Measurements from ENCODE around the gene RSRC1.

The RSRC1 gene

GRCh38 chr3:158158969-158159368, 49.1 kb downstream of the RSRC1 start:
- Histone ChIP-seq H3K4me3 (IDR thresholded peaks at IDR 0.05; ENCODE audit: insufficient read depth, low read depth, low read length) (no peak overlapping the region), H3K9ac (no peak overlapping the region), H3K4me2 (no peak overlapping the region), H3K36me3 (ENCODE audit: insufficient read depth) (no peaks in the 10 kb centered on the region), H2AFZ (ENCODE audit: low read depth) (no peak overlapping the region), H3K27ac (no peak overlapping the region), H3K27me3 (ENCODE audit: insufficient read depth, low read depth) (no peaks in the 10 kb centered on the region), H3K79me2 (ENCODE audit: insufficient read depth, low read depth) (no peaks in the 10 kb centered on the region), H4K20me1 (ENCODE audit: insufficient read depth) (no peaks in the 10 kb centered on the region), H3K4me1 (ENCODE audit: low read depth, poor library complexity, severe bottlenecking) (no peaks in the 10 kb centered on the region)
- no peak for TF ChIP-seq CTCF (conservative IDR thresholded peaks at IDR 0.05; ENCODE audit: low read depth, low read length)

DNA sequence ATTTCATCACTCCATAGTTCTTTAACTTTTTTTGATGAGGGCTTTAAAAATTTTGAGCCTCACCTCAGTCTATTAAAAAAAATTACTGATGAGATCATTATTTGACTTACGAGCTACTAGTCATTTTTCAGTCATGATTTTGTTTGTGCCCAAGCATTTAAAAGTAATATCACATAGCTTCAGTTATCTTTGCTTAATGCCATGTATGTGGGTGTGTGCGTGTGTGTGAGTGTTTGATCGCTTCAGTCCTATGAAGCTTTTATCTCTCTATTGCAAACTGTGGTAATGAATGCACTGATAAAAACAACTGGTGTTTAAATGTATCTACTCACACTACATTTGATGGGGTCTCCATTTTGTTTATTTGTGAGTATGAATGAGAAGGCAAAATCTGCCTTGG, 49.8 kb downstream of the RSRC1 start:
- H3K4me2 ChIP-seq: no peak overlapping the region
- no peak overlapping the region for H3K4me3 ChIP-seq (IDR thresholded peaks at IDR 0.05; ENCODE audit: insufficient read depth, low read depth, low read length)
- H3K79me2 ChIP-seq (ENCODE audit: insufficient read depth, low read depth): no peaks in the 10 kb centered on the region
- no peaks in the 10 kb centered on the region for H3K36me3 ChIP-seq (ENCODE audit: insufficient read depth)
- no peak overlapping the region for H2AFZ ChIP-seq (ENCODE audit: low read depth)
- no peak for TF ChIP-seq CTCF (conservative IDR thresholded peaks at IDR 0.05; ENCODE audit: low read depth, low read length)
- no peaks in the 10 kb centered on the region for H4K20me1 ChIP-seq (ENCODE audit: insufficient read depth)
- H3K27me3 ChIP-seq (ENCODE audit: insufficient read depth, low read depth): no peaks in the 10 kb centered on the region
- H3K27ac ChIP-seq: no peak overlapping the region
- H3K4me1 ChIP-seq (ENCODE audit: low read depth, poor library complexity, severe bottlenecking): no peaks in the 10 kb centered on the region
- H3K9ac ChIP-seq: no peak overlapping the region

DNA sequence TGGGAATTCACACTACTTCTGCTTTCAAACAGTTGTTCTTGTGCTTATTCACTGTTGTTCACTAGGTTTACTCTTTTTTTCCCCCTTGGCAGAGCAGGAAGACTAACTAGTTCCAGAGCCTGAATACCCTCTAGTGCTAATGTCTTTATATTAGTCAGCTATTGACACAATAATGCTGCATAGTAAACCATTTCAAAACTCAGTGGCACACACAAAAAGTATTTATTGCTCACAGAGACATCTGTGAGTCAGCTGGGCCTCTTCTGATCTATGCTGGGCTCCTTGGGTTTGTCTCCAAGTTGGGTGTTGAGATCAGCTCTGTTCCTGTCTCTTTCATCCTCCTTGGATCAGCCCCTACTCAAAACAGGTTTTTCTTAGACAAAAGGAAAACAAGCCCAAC, 51.1 kb downstream of the RSRC1 start:
- Histone ChIP-seq H4K20me1 (ENCODE audit: insufficient read depth) (no peaks in the 10 kb centered on the region), H3K27me3 (ENCODE audit: insufficient read depth, low read depth) (no peaks in the 10 kb centered on the region), H3K27ac (no peak overlapping the region), H3K4me3 (IDR thresholded peaks at IDR 0.05; ENCODE audit: insufficient read depth, low read depth, low read length) (no peak overlapping the region), H3K4me2 (no peak overlapping the region), H2AFZ (ENCODE audit: low read depth) (no peak overlapping the region), H3K79me2 (ENCODE audit: insufficient read depth, low read depth) (0 out of 2 replicates have a peak, but pooled peaks cover 4% of the 10 kb centered on the region), H3K36me3 (ENCODE audit: insufficient read depth) (no peaks in the 10 kb centered on the region), H3K4me1 (ENCODE audit: low read depth, poor library complexity, severe bottlenecking) (no peaks in the 10 kb centered on the region), H3K9ac (no peak overlapping the region)
- TF ChIP-seq CTCF (conservative IDR thresholded peaks at IDR 0.05; ENCODE audit: low read depth, low read length): no peak

DNA sequence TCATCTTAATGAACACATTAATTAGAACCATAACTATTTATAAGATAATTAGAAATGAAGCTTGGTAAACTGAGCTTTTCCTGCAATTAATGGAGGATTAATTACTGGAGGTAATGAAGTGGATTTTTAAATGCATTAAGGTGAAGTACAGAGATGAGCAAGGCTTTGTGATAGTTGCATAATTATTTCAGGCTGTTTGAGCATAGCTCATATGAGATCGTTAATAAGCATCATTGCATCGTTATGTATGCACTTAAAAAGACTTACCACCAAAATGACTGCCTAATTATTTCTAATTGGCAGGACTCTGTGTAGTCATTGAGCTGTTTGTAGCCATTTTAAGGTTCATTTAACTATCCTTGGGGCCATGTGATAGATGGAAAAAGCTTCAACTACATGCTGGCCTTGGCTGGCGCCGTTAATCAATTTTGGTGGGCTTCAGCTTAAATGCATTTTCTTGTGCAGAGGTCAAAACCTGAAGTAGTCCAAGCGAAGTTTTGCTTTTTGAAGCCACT, 55.3 kb downstream of the RSRC1 start:
- Histone ChIP-seq H4K20me1 (ENCODE audit: insufficient read depth) (no peaks in the 10 kb centered on the region), H3K4me2 (no peak overlapping the region), H3K4me3 (IDR thresholded peaks at IDR 0.05; ENCODE audit: insufficient read depth, low read depth, low read length) (no peak overlapping the region), H3K36me3 (ENCODE audit: insufficient read depth) (no peaks in the 10 kb centered on the region), H3K27ac (no peak overlapping the region), H3K79me2 (ENCODE audit: insufficient read depth, low read depth) (0 out of 2 replicates have a peak, but pooled peaks cover 4% of the 10 kb centered on the region), H2AFZ (ENCODE audit: low read depth) (no peak overlapping the region), H3K4me1 (ENCODE audit: low read depth, poor library complexity, severe bottlenecking) (peaks cover 5% of the 10 kb centered on the region), H3K9ac (no peak overlapping the region), H3K27me3 (ENCODE audit: insufficient read depth, low read depth) (no peaks in the 10 kb centered on the region)
- TF ChIP-seq CTCF (conservative IDR thresholded peaks at IDR 0.05; ENCODE audit: low read depth, low read length): no peak

Measured in KMS-11 (cell line).